IMR-90 (cell line): Measurements from ENCODE around the gene RNF217. TPM values are rescaled to one million over a fixed set of nuclear protein-coding genes. Genes with fewer than 3 reads are reported as not detected.

Experiments used
- ATAC-seq: fragments of 200-7000 bp; cut with Tn5 transposase; 2 replicates; pipeline ENCODE4 v1.9.1; 2020; ENCODE audit warnings: low read depth, mild to moderate bottlenecking, moderate library complexity
- BruUV-seq: library from RNA; stranded (reverse); fragments of 400-500 nt; replicated peaks from 2 replicates; lab custom pipeline; 2021; lab: Mats Ljungman, UMichigan
- CTCF ChIA-PET: fragments of 300-600 bp; formaldehyde crosslinking; extraction: SDS; loops from one replicate; lab custom pipeline; 2021; ENCODE audit warnings: antibody characterized with exemption; lab: Yijun Ruan, JAX
- POLR2A ChIA-PET: fragments of 300-600 bp; sonication (Branson Sonifier 250); formaldehyde crosslinking; loops from one replicate; lab custom pipeline; 2022; ENCODE audit warnings: antibody characterized with exemption; ENCODE audit not compliant: unreplicated experiment; lab: Charles Lee
- DNase-seq: peaks from one replicate; pipeline ENCODE4 v3.0.0; 2013
- H2AFZ ChIP-seq: replicated peaks from 2 replicates; pipeline ENCODE3; 2013; ENCODE audit warnings: low read length, mild to moderate bottlenecking; ENCODE audit not compliant: poor library complexity
- H2AK5ac ChIP-seq: 2 replicates; pipeline ENCODE4 v1.6.1; 2013; ENCODE audit warnings: low read depth, low read length, inconsistent platforms
- H2AK9ac ChIP-seq: replicated peaks from 2 replicates; pipeline ENCODE3; 2013; ENCODE audit warnings: mild to moderate bottlenecking, low read depth, low read length, moderate library complexity; ENCODE audit not compliant: poor library complexity
- H2BK120ac ChIP-seq: 2 replicates; pipeline ENCODE4 v1.6.1; 2013; ENCODE audit warnings: low read depth, low read length, inconsistent platforms
- H2BK15ac ChIP-seq: 3 replicates; pipeline ENCODE4 v1.6.1; 2013; ENCODE audit warnings: low read depth, low read length, inconsistent platforms
- H2BK20ac ChIP-seq: 2 replicates; pipeline ENCODE4 v1.6.1; 2013; ENCODE audit warnings: low read depth, mild to moderate bottlenecking, inconsistent platforms, low read length, moderate library complexity
- H2BK5ac ChIP-seq: 2 replicates; pipeline ENCODE4 v1.6.1; 2013; ENCODE audit warnings: mild to moderate bottlenecking, low read depth, low read length, inconsistent platforms; ENCODE audit not compliant: poor library complexity, severe bottlenecking
- H3K14ac ChIP-seq: replicated peaks from 2 replicates; pipeline ENCODE4 v1.6.1; 2013; ENCODE audit warnings: low read depth, low read length, inconsistent platforms
- H3K18ac ChIP-seq: 2 replicates; pipeline ENCODE4 v1.6.1; 2013; ENCODE audit warnings: low read depth, low read length, control low read depth
- H3K23ac ChIP-seq: 2 replicates; pipeline ENCODE4 v1.6.1; 2013; ENCODE audit warnings: low read depth, low read length, inconsistent platforms
- H3K27ac ChIP-seq: 2 replicates; pipeline ENCODE4 v1.5.1; 2013; ENCODE audit warnings: mild to moderate bottlenecking, control low read depth, low read length; ENCODE audit not compliant: insufficient read depth
- H3K27me3 ChIP-seq: 2 replicates; pipeline ENCODE4 v1.6.1; 2013; ENCODE audit warnings: low read length; ENCODE audit not compliant: control insufficient read depth, insufficient read depth
- H3K36me3 ChIP-seq: 2 replicates; pipeline ENCODE4 v1.6.1; 2013; ENCODE audit warnings: low read length, mixed read lengths; ENCODE audit not compliant: control insufficient read depth, insufficient read depth
- H3K4ac ChIP-seq: 2 replicates; pipeline ENCODE4 v1.6.1; 2013; ENCODE audit warnings: low read depth, low read length, inconsistent platforms
- H3K4me1 ChIP-seq: 2 replicates; pipeline ENCODE4 v1.6.1; 2013; ENCODE audit warnings: low read length, mixed read lengths; ENCODE audit not compliant: control insufficient read depth, insufficient read depth
- H3K4me2 ChIP-seq: 2 replicates; pipeline ENCODE4 v1.6.1; 2013; ENCODE audit warnings: low read depth, mild to moderate bottlenecking, control low read depth, low read length, moderate library complexity
- H3K4me3 ChIP-seq: 2 replicates; pipeline ENCODE4 v1.5.1; 2013; ENCODE audit warnings: low read depth, mild to moderate bottlenecking, control low read depth, low read length, moderate library complexity; ENCODE audit not compliant: insufficient read depth
- H3K56ac ChIP-seq: 2 replicates; pipeline ENCODE4 v1.6.1; 2013; ENCODE audit warnings: low read length, inconsistent platforms; ENCODE audit not compliant: insufficient read depth; ENCODE audit errors: extremely low read depth
- H3K79me1 ChIP-seq, 2 experiments: 2 replicates each; pipeline ENCODE4 v1.6.1; 2013; ENCODE audit warnings: low read length in 2 of 2, inconsistent platforms in 1 of 2, low read depth in 1 of 2
- H3K9ac ChIP-seq: 2 replicates; pipeline ENCODE4 v1.6.1; 2013; ENCODE audit warnings: low read depth, low read length, control low read depth
- H3K9me1 ChIP-seq: 2 replicates; pipeline ENCODE4 v1.6.1; 2013; ENCODE audit warnings: low read length, inconsistent platforms; ENCODE audit not compliant: insufficient read depth
- H3K9me3 ChIP-seq: 2 replicates; pipeline ENCODE4 v1.6.1; 2013; ENCODE audit warnings: low read length; ENCODE audit not compliant: control insufficient read depth, insufficient read depth
- H4K20me1 ChIP-seq: 2 replicates; pipeline ENCODE4 v1.6.1; 2013; ENCODE audit warnings: low read length, inconsistent platforms; ENCODE audit not compliant: insufficient read depth
- H4K5ac ChIP-seq: 2 replicates; pipeline ENCODE4 v1.6.1; 2013; ENCODE audit warnings: mild to moderate bottlenecking, low read depth, low read length, control low read depth
- H4K8ac ChIP-seq, 2 experiments: 2 replicates each; pipeline ENCODE4 v1.6.1; 2013; ENCODE audit warnings: low read depth in 2 of 2, low read length in 2 of 2, control low read depth in 1 of 2, inconsistent platforms in 1 of 2
- H4K91ac ChIP-seq: 2 replicates; pipeline ENCODE4 v1.6.1; 2013; ENCODE audit warnings: low read depth, low read length, inconsistent platforms; ENCODE audit not compliant: insufficient read depth
- BHLHE40 ChIP-seq: fragments of 150-350 bp; IDR thresholded peaks from 2 replicates; pipeline ENCODE4 v1.6.1; 2016; ENCODE audit warnings: mild to moderate bottlenecking, low read depth, low read length
- CEBPB ChIP-seq: IDR thresholded peaks from 2 replicates; pipeline ENCODE4 v1.6.1; 2012; ENCODE audit warnings: low read depth, low read length, improper control_type of control experiment
- CHD1 ChIP-seq: IDR thresholded peaks from 2 replicates; pipeline ENCODE4 v1.6.1; 2012; ENCODE audit warnings: low read depth, low read length, improper control_type of control experiment
- ELK1 ChIP-seq: fragments of 150-350 bp; IDR thresholded peaks from 2 replicates; pipeline ENCODE4 v1.6.1; 2016; ENCODE audit warnings: low read depth, mild to moderate bottlenecking, low read length, moderate library complexity, borderline replicate concordance
- FOS ChIP-seq: fragments of 150-350 bp; IDR thresholded peaks from 2 replicates; pipeline ENCODE4 v1.6.1; 2016; ENCODE audit warnings: low read depth, low read length
- MAFK ChIP-seq: IDR thresholded peaks from 2 replicates; pipeline ENCODE4 v1.6.1; 2012; ENCODE audit warnings: low read depth, low read length, improper control_type of control experiment
- MAZ ChIP-seq: IDR thresholded peaks from 2 replicates; pipeline ENCODE4 v1.6.1; 2012; ENCODE audit warnings: low read depth, mild to moderate bottlenecking, low read length, improper control_type of control experiment, moderate library complexity, borderline replicate concordance
- MXI1 ChIP-seq: IDR thresholded peaks from 2 replicates; pipeline ENCODE4 v1.6.1; 2012; ENCODE audit warnings: low read depth, mild to moderate bottlenecking, low read length, moderate library complexity, borderline replicate concordance
- NFE2L2 ChIP-seq: fragments of 150-350 bp; IDR thresholded peaks from 2 replicates; pipeline ENCODE4 v1.6.1; 2016; ENCODE audit warnings: low read depth, mild to moderate bottlenecking, low read length
- POLR2A ChIP-seq: IDR thresholded peaks from 2 replicates; pipeline ENCODE4 v1.6.1; 2012; ENCODE audit warnings: mild to moderate bottlenecking, low read depth, low read length
- RAD21 ChIP-seq: IDR thresholded peaks from 2 replicates; pipeline ENCODE4 v1.6.1; 2012; ENCODE audit warnings: low read length, improper control_type of control experiment
- RCOR1 ChIP-seq: IDR thresholded peaks from 2 replicates; pipeline ENCODE4 v1.6.1; 2012; ENCODE audit warnings: mild to moderate bottlenecking, low read length, improper control_type of control experiment; ENCODE audit not compliant: insufficient replicate concordance
- RFX5 ChIP-seq: IDR thresholded peaks from 2 replicates; pipeline ENCODE4 v1.8.0; 2012; ENCODE audit warnings: low read depth, mild to moderate bottlenecking, low read length, moderate library complexity
- SMC3 ChIP-seq: fragments of 150-350 bp; IDR thresholded peaks from 2 replicates; pipeline ENCODE4 v1.6.1; 2016; ENCODE audit warnings: low read depth, mild to moderate bottlenecking, antibody characterized with exemption, low read length, moderate library complexity
- USF2 ChIP-seq: fragments of 150-350 bp; IDR thresholded peaks from 2 replicates; pipeline ENCODE4 v1.6.1; 2017; ENCODE audit warnings: mild to moderate bottlenecking, antibody characterized with exemption, low read length, low read depth
- WGBS, 2 experiments: methylation state at CpG; one replicate each; pipeline versions ENCODE4 v1.1.5 to v1.1.7; 2013; ENCODE audit warnings: missing lambda C conversion rate in 2 of 2; ENCODE audit not compliant: insufficient read length in 1 of 2; ENCODE audit errors: extremely low coverage in 2 of 2; 5-methylcytosine and 5-hydroxymethylcytosine counted together
- dilution Hi-C: fragments of 300-500 bp; cut with HindIII; formaldehyde crosslinking; loops from one replicate; pipeline ENCODE4 v1.14.3; 2018; ENCODE audit warnings: low sequenced_read_pairs; ENCODE audit not compliant: unreplicated experiment
- in situ Hi-C: fragments of 300-500 bp; cut with MboI; formaldehyde crosslinking; loops from 3 replicates; pipeline ENCODE4 v1.14.3; 2019; ENCODE audit warnings: low sequenced_read_pairs, inconsistent platforms, mixed read lengths
- intact Hi-C: fragments of 100-400 bp; cut with micrococcal nuclease; formaldehyde crosslinking; loops from 2 replicates; pipeline ENCODE4 v1.10.0; 2022
- polyA plus RNA-seq, 3 experiments: library from polyadenylated mRNA; depleted of rRNA; stranded (reverse); fragments of >200 nt; gene quantifications; 2 replicates each; pipeline ENCODE4 v1.2.3, GENCODE V29; 2012; ENCODE audit warnings: low replicate concordance in 1 of 3
- total RNA-seq: library from RNA; depleted of rRNA; stranded (reverse); fragments of >200 nt; gene quantifications from 2 replicates; pipeline ENCODE4 v1.2.3, GENCODE V29; 2012
- TF ChIP-seq, protein P1 (sequence below): conservative IDR thresholded peaks from 2 replicates; pipeline ENCODE4 v1.5.1; 2012; ENCODE audit warnings: mild to moderate bottlenecking, low read depth, low read length, improper control_type of control experiment

The RNF217 gene
- total and polyA plus RNA-seq, 2 of the 4 experiments (the other 2 are of a cell fraction), result 11.7 to 20.4 TPM

DNA sequence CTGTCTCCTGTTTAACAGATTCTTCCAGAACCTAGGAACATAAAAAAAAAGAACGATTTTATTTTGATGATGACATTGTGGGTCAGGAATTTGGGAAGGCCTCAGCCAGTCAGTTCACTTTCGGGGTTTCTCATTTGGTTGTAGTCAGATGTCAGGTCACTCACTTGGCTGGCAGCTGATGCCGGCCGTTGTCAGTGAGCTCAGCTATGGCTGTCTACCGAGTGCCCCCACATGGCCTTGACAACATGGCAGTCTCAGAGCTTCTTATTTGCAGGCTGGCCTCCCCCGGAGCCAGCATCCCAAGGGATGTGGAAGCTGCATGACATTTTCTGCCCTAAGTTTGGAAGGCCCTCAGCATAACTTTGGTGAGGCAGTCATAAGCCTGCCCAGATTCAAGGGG, 11.5 kb downstream of the RNF217 start:
- CTCF ChIA-PET, result interaction anchor here (0.6 to 0.8 kb wide), 2 partner anchors 40 to 92 kb away, joined by 3 read pairs; no protein-coding TSS in a partner anchor

More for the DNA sequence above, 11.5 kb downstream of the RNF217 start:
- Histone ChIP-seq H4K20me1 (peaks cover 15% of the 10 kb centered on the region; the same call in 1 of the 2 replicates), H2BK15ac (no peak overlapping the region), H4K91ac (no peak overlapping the region), H3K79me1 (peaks cover 47 to 63% of the 10 kb centered on the region in 2 experiments), H3K4ac (no peak overlapping the region), H3K9ac (no peak overlapping the region), H3K27me3 (no peaks in the 10 kb centered on the region), H3K27ac (no peak overlapping the region), H2AK9ac (no peak overlapping the region), H3K14ac (no peak overlapping the region), H3K4me2 (no peak overlapping the region), H4K5ac (no peak overlapping the region), H3K4me3 (no peak overlapping the region), H3K56ac (no peak overlapping the region), H3K4me1 (peaks cover 7% of the 10 kb centered on the region), H3K23ac (no peak overlapping the region), H2BK120ac (no peak overlapping the region), H2BK5ac (no peak overlapping the region), H3K9me3 (peaks cover 5% of the 10 kb centered on the region; the same call in 1 of the 2 replicates), H2AFZ (no peak overlapping the region), H3K9me1 (no peaks in the 10 kb centered on the region), H2AK5ac (no peak overlapping the region), H2BK20ac (no peak overlapping the region), H4K8ac (no peak overlapping the region), H3K18ac (no peak overlapping the region), H3K36me3 (peaks cover 10% of the 10 kb centered on the region)
- POLR2A ChIA-PET, result interaction anchor here (0.6 kb wide), 1 partner anchor 11 kb away, joined by 3 read pairs; no protein-coding TSS in a partner anchor
- TF ChIP-seq MXI1, result no peak
- no peak for TF ChIP-seq POLR2A
- TF ChIP-seq NFE2L2, result no peak
- TF ChIP-seq MAFK, result no peak
- TF ChIP-seq, protein P1, sequence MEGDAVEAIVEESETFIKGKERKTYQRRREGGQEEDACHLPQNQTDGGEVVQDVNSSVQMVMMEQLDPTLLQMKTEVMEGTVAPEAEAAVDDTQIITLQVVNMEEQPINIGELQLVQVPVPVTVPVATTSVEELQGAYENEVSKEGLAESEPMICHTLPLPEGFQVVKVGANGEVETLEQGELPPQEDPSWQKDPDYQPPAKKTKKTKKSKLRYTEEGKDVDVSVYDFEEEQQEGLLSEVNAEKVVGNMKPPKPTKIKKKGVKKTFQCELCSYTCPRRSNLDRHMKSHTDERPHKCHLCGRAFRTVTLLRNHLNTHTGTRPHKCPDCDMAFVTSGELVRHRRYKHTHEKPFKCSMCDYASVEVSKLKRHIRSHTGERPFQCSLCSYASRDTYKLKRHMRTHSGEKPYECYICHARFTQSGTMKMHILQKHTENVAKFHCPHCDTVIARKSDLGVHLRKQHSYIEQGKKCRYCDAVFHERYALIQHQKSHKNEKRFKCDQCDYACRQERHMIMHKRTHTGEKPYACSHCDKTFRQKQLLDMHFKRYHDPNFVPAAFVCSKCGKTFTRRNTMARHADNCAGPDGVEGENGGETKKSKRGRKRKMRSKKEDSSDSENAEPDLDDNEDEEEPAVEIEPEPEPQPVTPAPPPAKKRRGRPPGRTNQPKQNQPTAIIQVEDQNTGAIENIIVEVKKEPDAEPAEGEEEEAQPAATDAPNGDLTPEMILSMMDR, result no peak
- TF ChIP-seq MAZ, result no peak
- TF ChIP-seq CEBPB, result no peak
- TF ChIP-seq RCOR1, result no peak
- no peak for TF ChIP-seq RFX5
- no peak for TF ChIP-seq SMC3
- TF ChIP-seq FOS, result no peak
- TF ChIP-seq RAD21, result no peak
- no peak for TF ChIP-seq CHD1
- TF ChIP-seq ELK1, result no peak
- TF ChIP-seq BHLHE40, result no peak
- no peak for TF ChIP-seq USF2
- in situ Hi-C loops, result loop anchor here (25.0 kb wide), 1 partner anchor 139 kb away; no protein-coding TSS in a partner anchor
- dilution Hi-C loops, result no loop called here
- ATAC-seq, result no peak
- no peak for DNase-seq
- no TSS peak for BruUV-seq
- intact Hi-C loops, result no loop called here
- WGBS, 2 experiments, result 95% methylated on average over 3 of the region's 6 CpGs; no CpG with 5 or more reads in 1 of the 2 experiments
